ENCODE results near the gene PRCP. TPM values are rescaled to one million over a fixed set of nuclear protein-coding genes. Genes with fewer than 3 reads are reported as not detected.
A peak's percentile ranks its signal among the peaks of the same experiment; 100 is the strongest.

The PRCP gene
- total and polyA plus RNA-seq, 12 donors = 29.9 to 196 (median 133) TPM

- H3K36me3 ChIP-seq (replicated peaks in 1 of 2) = no peaks in the 10 kb centered on the region
- intact Hi-C loops (cut with DNase I) = loop anchor here (10.0 kb wide), 3 partner anchors 169 to 349 kb away; partner anchors contain the start of genes PCF11 (in 1 of the 2) and RAB30 (in 1 of the 2)
- no peak overlapping the region for H3K4me3 ChIP-seq
- no peaks in the 10 kb centered on the region for H3K27me3 ChIP-seq
- WGBS, 4 donors = 43 to 69% (median 59%) methylated on average over 1 of the region's 1 CpG
- DNase-seq = no peak
- no peak overlapping the region for H3K27ac ChIP-seq
- TF ChIP-seq POLR2A (IDR thresholded peaks at IDR 0.05) (no peak), CTCF (IDR thresholded peaks at IDR 0.05) (peak; percentile 33 to 77 (median 64))
- no peaks in the 10 kb centered on the region for H3K4me1 ChIP-seq (replicated peaks in 1 of 2)
- no peaks in the 10 kb centered on the region for H3K9me3 ChIP-seq (replicated peaks in 1 of 3)
These were observed 6.0 kb upstream of the PRCP start for GRCh38 chr11:82906236-82906635.

- Histone ChIP-seq H3K4me1 (replicated peaks in 1 of 2) (peaks cover 8% of the 10 kb centered on the region in 2 donors), H3K36me3 (replicated peaks in 1 of 2) (no peaks in the 10 kb centered on the region), H3K4me3 (no peak overlapping the region), H3K9me3 (replicated peaks in 1 of 3) (no peaks in the 10 kb centered on the region), H3K27ac (no peak overlapping the region), H3K27me3 (no peaks in the 10 kb centered on the region)
- 77 to 87% (median 85%) methylated on average over 3 of the region's 3 CpGs for WGBS, 4 donors
- intact Hi-C loops (cut with DNase I) = loop anchor here (10.0 kb wide), 3 partner anchors 171 to 351 kb away; partner anchors contain the start of genes PCF11 (in 1 of the 2) and RAB30 (in 1 of the 2)
- TF ChIP-seq POLR2A (IDR thresholded peaks at IDR 0.05) = no peak
- TF ChIP-seq CTCF (IDR thresholded peaks at IDR 0.05) = no peak
- DNase-seq = no peak
These were observed 3.8 kb upstream of the PRCP start for GRCh38 chr11:82903843-82904586.

- peaks cover 9 to 20% of the 10 kb centered on the region in 2 donors for H3K4me1 ChIP-seq (replicated peaks in 1 of 2)
These were observed 2.6 kb upstream of the PRCP start for GRCh38 chr11:82902880-82903279.

More at GRCh38 chr11:82902880-82903279, 2.6 kb upstream of the PRCP start:
- Histone ChIP-seq H3K9me3 (replicated peaks in 1 of 3) (no peaks in the 10 kb centered on the region), H3K4me3 (no peak overlapping the region), H3K27me3 (no peaks in the 10 kb centered on the region), H3K27ac (no peak overlapping the region), H3K36me3 (replicated peaks in 1 of 2) (no peaks in the 10 kb centered on the region)
- no peak for DNase-seq
- WGBS, 4 donors = 68 to 73% (median 72%) methylated on average over 3 of the region's 3 CpGs
- intact Hi-C loops (cut with DNase I) = loop anchor here (10.0 kb wide), 3 partner anchors 172 to 352 kb away; partner anchors contain the start of genes PCF11 (in 1 of the 2) and RAB30 (in 1 of the 2)
- TF ChIP-seq POLR2A (IDR thresholded peaks at IDR 0.05) (no peak), CTCF (IDR thresholded peaks at IDR 0.05) (no peak)

All from adrenal gland (tissue), 12 donors.